Retinal pigment epithelial cell (primary cell): ENCODE measurements around the gene WHRN.

Source experiments
- DNase-seq: peaks from one replicate; pipeline ENCODE4 v3.0.0-alpha.2; 2010; ENCODE audit warnings: low read depth
- H3K4me3 ChIP-seq: 2 replicates; pipeline ENCODE4 v1.5.1; 2011; ENCODE audit warnings: mild to moderate bottlenecking, low read length, control low read depth, moderate library complexity
- TF ChIP-seq, protein P1 (sequence below): conservative IDR thresholded peaks from 2 replicates; pipeline ENCODE4 v1.5.1; 2011; ENCODE audit warnings: low read depth, low read length, control low read depth, inconsistent platforms

Gene WHRN

DNA sequence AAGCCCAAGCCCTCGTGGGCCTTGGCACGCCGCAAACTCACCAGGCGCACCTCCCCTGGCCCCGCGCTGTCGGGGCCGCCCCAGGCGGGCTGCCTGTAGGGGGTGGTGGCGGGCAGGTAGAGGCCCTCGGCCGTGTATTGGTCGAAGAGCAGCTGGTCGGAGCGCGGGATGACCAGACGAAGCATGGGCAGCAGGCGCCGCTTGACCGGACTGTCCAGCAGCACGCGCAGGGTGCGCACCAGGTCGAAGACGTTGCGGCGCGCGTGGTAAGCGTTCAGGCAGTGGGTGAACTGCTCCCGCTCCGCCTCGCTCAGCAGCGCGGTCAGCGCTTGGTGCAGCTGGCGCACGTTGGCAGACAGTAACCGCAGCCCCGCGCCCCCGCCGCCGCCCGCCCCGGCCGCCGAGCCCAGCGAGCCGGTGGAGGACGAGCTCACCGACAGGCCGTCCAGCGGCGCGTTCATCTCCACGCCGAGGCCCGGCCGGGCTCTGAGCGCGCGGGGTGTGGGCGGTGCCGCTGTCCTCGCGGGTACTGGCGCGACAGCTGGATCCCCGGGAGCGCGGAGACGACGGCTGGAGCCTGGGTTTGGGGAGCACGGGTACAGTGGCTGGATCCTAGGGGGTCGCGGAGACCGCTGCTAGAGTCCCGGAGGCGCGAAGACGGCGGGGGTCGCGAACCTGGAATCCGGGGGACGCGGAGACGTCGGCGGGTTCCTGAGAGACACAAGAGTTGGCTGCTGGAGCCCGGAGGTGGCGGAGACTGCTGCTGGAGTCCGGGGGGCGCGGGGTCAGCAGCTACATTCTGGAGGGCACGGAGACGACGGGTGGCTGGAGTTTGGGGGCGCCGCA lies 709 bp downstream of the WHRN start:
- DNase-seq: peak; percentile 43
- TF ChIP-seq, protein P1, sequence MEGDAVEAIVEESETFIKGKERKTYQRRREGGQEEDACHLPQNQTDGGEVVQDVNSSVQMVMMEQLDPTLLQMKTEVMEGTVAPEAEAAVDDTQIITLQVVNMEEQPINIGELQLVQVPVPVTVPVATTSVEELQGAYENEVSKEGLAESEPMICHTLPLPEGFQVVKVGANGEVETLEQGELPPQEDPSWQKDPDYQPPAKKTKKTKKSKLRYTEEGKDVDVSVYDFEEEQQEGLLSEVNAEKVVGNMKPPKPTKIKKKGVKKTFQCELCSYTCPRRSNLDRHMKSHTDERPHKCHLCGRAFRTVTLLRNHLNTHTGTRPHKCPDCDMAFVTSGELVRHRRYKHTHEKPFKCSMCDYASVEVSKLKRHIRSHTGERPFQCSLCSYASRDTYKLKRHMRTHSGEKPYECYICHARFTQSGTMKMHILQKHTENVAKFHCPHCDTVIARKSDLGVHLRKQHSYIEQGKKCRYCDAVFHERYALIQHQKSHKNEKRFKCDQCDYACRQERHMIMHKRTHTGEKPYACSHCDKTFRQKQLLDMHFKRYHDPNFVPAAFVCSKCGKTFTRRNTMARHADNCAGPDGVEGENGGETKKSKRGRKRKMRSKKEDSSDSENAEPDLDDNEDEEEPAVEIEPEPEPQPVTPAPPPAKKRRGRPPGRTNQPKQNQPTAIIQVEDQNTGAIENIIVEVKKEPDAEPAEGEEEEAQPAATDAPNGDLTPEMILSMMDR: peak; percentile 81
- peak overlapping the region; percentile 78 for H3K4me3 ChIP-seq

DNA sequence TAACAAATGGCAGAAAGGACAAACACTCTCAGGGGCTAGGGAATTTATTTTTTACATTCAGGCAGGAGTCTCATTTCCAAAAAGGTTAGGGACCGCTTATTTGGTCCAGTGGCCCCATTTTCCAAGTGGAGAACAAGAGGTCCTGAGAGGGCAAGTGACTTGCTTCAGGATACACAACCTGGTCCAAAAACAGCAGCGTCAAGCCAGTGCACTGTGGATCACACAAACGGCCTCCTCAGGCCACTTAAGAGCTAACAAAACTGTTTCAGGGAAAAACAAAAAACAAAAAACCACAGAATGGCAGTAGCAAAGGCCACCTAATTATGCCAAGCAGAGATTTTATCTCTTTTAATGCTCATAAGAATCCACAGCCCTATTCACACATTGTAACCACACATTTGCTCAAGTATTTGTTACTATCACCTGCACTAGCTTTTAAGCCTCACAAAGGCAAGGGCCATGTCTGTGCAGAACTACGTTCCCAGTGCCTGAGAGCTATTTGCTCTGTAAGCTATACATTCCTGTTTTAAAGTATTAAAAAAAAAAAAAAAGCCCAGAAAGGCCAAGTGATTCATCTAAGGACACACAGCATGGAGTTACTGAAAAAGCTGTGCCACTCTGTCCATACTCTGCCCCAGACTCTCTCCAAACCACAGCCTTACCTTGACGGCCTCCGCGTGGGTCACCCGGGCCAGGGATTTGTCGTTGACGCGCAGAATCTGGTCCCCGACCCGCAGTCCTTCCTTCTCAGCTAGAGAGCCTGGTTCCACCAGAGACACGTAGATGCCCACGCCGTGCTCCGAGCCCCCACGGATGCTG lies 1.5 kb downstream of the WHRN start:
- DNase-seq: no peak
- TF ChIP-seq, protein P1: no peak
- H3K4me3 ChIP-seq: peak overlapping the region; percentile 78

DNA sequence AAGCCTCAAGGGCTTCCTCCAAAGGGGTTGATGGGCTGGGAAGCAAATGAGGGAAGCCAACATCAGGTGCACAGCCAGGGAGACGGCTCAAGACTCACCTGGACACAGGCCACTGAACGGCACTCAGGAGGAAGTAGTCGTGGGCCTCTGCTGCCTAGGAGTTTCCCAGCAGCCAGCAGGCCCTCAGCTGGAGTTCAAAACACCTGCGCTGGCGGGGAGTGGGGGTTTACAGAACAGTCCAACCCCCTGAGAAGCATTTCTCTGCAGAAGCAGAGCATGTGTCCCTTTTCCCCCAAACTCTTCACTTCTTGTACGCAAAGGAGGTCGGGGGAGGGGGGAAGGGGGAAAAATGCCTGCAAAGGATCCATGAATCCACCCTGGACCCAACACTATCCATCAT lies 2.3 kb downstream of the WHRN start:
- no peak for DNase-seq
- H3K4me3 ChIP-seq: peak overlapping the region; percentile 78
- TF ChIP-seq, protein P1: no peak

- DNase-seq: peak; percentile 52
- peak overlapping the region; percentile 78 for H3K4me3 ChIP-seq
- TF ChIP-seq, protein P1: no peak
Observed at GRCh38 chr9:114501796-114502682, 3.2 kb downstream of the WHRN start.

DNA sequence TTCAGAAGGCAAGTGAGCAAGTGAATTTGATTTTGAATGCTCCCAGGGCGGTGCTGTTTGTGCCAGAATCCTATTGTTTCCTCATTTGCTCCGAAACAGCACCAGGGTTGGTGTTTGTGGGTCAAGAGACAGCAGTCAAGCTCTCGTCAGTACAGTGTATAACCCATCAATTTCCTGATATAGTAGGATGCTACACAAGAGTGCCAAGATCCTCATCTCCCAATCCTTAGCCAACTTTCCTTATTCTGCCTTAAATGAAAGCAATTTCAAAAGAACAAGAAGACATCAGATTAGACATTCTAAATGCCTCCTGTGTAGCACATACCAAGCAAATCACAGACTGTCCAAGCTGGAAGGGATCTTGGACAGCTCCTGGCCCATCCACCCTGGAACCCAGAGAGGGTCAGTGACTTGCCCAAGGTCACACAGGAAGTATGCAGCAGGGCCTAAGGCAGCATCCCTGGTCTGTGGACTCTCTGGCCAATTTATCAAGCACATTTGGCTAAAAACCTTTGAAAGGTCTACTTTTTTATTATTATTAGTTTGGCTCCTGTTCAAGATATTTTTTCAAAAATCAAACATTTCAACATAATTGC lies 4.5 kb downstream of the WHRN start:
- TF ChIP-seq, protein P1: no peak
- H3K4me3 ChIP-seq: peak overlapping the region; percentile 78
- DNase-seq: no peak

DNA sequence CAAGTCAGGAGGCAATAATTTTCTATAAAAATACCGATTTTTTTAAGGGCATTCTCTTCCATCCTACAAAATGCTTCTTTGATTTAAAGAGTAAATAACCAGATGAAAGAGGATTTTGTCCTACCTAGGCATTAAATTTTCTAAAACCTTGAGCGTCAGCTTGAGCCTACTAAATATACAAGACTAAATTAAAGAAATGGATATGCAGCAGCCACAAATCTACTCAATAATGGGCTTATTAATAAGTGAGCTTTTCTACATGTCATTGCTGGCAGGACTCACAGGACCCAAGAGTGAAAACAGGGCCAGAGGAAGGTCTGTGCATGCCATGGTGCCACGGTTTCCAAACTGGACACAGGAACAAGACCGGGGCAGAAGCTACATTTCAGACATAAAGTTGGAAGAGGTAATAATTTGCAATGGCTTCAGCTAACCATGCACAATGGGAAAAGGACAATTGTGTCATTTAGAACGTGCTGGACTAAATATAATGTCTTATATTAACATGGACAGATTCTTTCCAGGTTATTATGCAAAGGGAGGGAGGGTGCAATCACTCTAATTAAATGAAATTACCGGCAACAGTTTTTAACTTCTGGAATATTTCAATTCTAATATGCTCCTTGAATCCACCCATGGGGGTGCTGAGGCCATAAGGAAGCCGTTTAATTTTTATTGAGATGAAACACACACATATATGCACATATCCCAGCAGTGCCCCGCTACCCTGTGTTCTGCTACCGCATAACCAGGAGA lies 5.2 kb downstream of the WHRN start:
- TF ChIP-seq, protein P1: no peak
- H3K4me3 ChIP-seq: peak overlapping the region; percentile 78
- DNase-seq: no peak
